ENCODE data around the gene IQCF6. TPM values are rescaled to one million over a fixed set of nuclear protein-coding genes. Genes with fewer than 3 reads are reported as not detected.
"Not testable (repeated sequence)": the region's sequence is repeated elsewhere in the genome, so short reads cannot be mapped to it uniquely, and the experiment has no call there.

The IQCF6 gene
- total RNA-seq, 1 donor: not detected

DNA sequence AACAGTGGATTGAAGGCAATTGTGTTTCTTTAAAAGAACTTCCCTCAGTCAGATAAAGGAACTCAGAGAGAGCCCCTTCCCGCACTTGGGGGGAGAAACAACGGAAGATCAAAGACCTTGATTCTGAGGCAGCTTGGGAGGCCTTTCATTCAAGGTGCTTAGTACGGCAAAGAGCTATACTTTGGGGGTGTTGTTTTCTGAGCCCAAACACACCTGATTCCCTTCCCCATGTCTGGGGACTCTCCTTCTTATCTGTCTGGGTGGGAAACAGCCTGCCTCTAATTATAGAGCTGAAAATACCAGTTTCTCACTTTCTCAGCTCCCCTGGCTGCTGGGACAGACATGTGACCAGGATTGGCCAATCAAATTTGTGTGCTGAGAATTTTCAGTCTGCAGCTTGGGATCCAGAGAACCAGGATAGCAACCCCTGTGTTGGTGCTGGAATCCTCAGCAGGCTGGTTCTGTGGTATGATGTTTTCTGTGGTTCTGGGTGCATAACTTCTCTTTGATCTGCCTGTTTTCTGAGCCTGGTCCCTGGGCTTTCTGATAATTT lies 19.4 kb upstream of the IQCF6 start:
- TF ChIP-seq, protein P1, sequence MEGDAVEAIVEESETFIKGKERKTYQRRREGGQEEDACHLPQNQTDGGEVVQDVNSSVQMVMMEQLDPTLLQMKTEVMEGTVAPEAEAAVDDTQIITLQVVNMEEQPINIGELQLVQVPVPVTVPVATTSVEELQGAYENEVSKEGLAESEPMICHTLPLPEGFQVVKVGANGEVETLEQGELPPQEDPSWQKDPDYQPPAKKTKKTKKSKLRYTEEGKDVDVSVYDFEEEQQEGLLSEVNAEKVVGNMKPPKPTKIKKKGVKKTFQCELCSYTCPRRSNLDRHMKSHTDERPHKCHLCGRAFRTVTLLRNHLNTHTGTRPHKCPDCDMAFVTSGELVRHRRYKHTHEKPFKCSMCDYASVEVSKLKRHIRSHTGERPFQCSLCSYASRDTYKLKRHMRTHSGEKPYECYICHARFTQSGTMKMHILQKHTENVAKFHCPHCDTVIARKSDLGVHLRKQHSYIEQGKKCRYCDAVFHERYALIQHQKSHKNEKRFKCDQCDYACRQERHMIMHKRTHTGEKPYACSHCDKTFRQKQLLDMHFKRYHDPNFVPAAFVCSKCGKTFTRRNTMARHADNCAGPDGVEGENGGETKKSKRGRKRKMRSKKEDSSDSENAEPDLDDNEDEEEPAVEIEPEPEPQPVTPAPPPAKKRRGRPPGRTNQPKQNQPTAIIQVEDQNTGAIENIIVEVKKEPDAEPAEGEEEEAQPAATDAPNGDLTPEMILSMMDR (IDR thresholded peaks at IDR 0.05; ENCODE audit: insufficient read depth, low read depth, low read length): no peak
- no peak for DNase-seq (ENCODE audit: low read depth)
- H3K4me3 ChIP-seq (ENCODE audit: low read depth, low read length): no peak overlapping the region

DNA sequence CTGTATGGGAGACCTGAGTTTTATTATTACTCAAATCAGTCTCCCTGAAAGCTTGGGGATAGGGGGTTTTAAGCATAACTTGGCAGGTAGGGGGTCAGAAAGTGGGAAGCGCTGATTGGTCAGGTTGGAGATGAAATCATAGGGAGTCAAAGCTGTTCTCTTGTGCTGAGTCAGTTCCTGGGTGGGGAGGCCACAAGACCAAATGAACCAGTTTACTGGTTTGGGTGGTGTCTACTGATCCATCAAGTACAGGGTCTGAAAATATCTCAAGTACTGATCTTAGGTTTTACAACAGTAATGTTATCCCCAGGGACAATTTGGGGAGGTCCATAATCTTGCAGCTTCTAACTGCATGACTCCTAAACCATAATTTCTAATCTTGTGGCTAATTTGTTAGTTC lies 17.8 kb upstream of the IQCF6 start:
- no peak overlapping the region for H3K4me3 ChIP-seq (ENCODE audit: low read depth, low read length)
- TF ChIP-seq, protein P1 (IDR thresholded peaks at IDR 0.05; ENCODE audit: insufficient read depth, low read depth, low read length): no peak
- DNase-seq (ENCODE audit: low read depth): no peak

- TF ChIP-seq, protein P1 (IDR thresholded peaks at IDR 0.05; ENCODE audit: insufficient read depth, low read depth, low read length): no peak
- no peak overlapping the region for H3K4me3 ChIP-seq (ENCODE audit: low read depth, low read length)
- no peak for DNase-seq (ENCODE audit: low read depth)
Observed at GRCh38 chr3:51794206-51794605, 15.2 kb upstream of the IQCF6 start.

- H3K4me3 ChIP-seq (ENCODE audit: low read depth, low read length): no peak overlapping the region
- TF ChIP-seq, protein P1 (IDR thresholded peaks at IDR 0.05; ENCODE audit: insufficient read depth, low read depth, low read length): no peak
- DNase-seq (ENCODE audit: low read depth): no peak
Observed at GRCh38 chr3:51792206-51792605, 13.2 kb upstream of the IQCF6 start.

GRCh38 chr3:51789437-51789836 lies 10.4 kb upstream of the IQCF6 start:
- no peak overlapping the region for H3K4me3 ChIP-seq (ENCODE audit: low read depth, low read length)
- no peak for DNase-seq (ENCODE audit: low read depth)
- TF ChIP-seq, protein P1 (IDR thresholded peaks at IDR 0.05; ENCODE audit: insufficient read depth, low read depth, low read length): no peak

GRCh38 chr3:51787576-51787975 lies 8.5 kb upstream of the IQCF6 start:
- H3K4me3 ChIP-seq (ENCODE audit: low read depth, low read length); DNase-seq (ENCODE audit: low read depth): not testable (repeated sequence)

GRCh38 chr3:51786267-51786666 lies 7.2 kb upstream of the IQCF6 start:
- DNase-seq (ENCODE audit: low read depth): no peak
- TF ChIP-seq, protein P1 (IDR thresholded peaks at IDR 0.05; ENCODE audit: insufficient read depth, low read depth, low read length): no peak

More at GRCh38 chr3:51786267-51786666, 7.2 kb upstream of the IQCF6 start:
- no peak overlapping the region for H3K4me3 ChIP-seq (ENCODE audit: low read depth, low read length)
